Head of caudate nucleus (tissue), 42 donors: Measurements from ENCODE around the gene LCLAT1.
A peak's percentile ranks its signal among the peaks of the same experiment; 100 is the strongest.
"Not testable (repeated sequence)": the region's sequence is repeated elsewhere in the genome, so short reads cannot be mapped to it uniquely, and the experiment has no call there.

ENCODE experiments used
- DNase-seq, 42 donors: peaks; one replicate each; pipeline versions ENCODE4 v3.0.0 to v3.0.0-alpha.2; 2020 to 2021; ENCODE audit warnings: mixed read lengths in 7 of 42
- intact Hi-C: fragments of 100-400 bp; cut with DNase I; formaldehyde crosslinking; loops from one replicate; pipeline ENCODE4 v1.15.0; 2022

The LCLAT1 gene

DNA sequence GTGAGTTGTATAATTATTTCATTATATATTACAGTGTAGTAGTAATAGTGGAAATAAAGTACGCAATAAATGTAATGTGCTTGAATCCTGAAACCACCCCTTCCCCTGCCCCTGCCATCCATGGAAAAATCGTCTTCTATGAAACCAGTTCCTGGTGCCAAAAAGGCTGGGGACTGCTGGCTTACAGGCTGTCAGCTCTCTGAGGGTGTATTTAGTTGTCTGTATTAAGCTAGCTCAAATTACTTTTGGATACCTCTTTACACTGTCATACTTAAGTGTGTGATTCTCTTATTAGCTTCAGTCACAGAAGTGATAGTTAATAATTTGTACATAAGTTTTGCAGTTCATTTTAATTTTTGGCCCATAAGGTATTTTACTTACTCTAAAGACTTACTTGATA lies 29.6 kb downstream of the LCLAT1 start:
- no peak for DNase-seq
- intact Hi-C loops, result no loop called here

DNA sequence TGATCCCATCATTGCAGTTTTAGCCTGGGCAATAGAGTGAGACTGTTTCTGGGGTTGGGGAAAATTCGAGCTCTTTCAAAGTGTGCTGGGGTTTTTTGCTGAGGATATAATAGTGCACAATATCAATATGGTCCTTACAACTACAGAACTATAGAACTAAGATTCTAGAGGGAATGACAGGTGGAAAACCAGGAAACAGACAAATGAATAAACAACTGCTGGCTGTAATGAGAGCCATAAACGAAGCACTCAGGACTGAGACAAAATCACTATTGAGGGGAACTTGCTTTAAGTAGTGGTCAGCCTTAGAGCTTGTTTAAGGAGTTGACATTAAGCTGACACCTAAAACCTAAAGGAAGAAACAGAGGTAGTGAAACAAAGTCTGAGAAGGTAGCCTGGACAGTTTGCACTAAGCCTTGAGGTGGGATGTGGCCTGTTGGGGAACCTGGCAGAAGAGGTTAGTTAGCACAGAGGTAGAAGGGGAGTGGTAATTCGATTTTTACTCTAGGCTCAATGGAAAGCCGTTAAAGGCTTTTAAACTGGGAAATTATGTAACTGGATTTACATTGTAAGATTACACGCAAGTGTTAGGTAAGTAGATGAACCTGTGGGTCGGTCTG lies 33.8 kb downstream of the LCLAT1 start:
- DNase-seq, result peak in 1 of 42 donors; percentile 8
- intact Hi-C loops, result no loop called here

DNA sequence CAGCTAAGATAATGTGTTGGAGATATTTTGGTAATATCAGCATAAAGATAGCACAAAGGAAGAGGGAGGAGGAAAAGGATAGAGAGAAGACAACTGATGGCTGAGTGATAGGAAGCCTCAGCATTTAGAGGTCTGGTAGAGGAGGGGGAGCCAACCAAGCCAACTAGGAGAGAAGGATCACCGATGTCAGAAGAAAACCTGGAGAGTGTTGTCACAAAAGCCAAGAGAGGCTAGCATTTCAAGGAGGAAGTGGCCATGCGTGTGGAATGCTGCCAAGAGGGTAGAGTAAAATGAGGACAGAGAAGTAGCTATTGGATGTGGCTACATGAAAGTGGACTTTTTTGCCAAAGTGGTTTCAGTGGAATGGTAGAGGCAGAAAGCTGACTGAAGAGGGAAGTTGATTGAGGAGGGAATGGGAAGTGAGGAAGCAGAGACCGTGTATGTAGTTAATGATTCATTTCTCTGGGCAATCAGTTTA lies 34.3 kb downstream of the LCLAT1 start:
- intact Hi-C loops, result no loop called here
- peak in 22 of 42 donors; percentile 4 to 45 (median 16) for DNase-seq

DNA sequence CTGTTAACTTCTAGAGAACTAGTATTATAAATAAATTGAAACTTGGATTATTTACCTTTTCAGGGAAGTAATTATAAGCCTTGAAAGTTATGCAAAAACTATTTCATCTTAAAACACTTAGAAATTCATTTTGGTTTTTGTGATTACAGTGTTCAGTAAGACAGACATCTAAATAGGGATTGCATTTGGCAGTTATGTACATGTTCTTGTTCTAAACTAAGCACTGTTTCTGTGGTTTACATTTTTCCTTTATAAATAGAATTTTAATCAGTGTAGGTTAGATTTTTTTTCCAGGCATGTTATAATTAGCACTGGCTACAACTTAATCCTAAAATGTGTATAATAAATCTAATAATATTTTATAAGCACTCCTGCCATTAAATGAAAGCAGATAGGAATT lies 35.0 kb downstream of the LCLAT1 start:
- intact Hi-C loops, result no loop called here
- DNase-seq, result no peak

DNA sequence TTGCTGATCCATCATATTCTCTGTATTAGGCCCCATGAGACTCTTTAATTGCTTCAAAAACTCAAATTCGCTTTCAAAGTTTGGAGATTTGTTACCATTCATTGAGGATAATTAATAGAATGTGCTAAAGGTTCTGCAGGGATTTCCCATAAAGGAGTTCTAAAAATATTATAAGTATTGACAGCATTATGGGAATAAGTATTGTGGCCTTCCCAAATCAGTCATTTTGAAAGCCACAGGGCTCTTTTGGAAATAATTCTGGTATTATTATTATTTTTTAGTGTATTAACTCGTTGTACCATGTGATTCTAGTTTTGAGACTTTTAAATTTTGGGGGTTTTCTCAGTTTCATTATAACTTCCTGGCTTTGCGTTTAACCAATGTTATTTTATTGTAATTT lies 37.1 kb downstream of the LCLAT1 start:
- intact Hi-C loops, result no loop called here
- DNase-seq, result no peak

DNA sequence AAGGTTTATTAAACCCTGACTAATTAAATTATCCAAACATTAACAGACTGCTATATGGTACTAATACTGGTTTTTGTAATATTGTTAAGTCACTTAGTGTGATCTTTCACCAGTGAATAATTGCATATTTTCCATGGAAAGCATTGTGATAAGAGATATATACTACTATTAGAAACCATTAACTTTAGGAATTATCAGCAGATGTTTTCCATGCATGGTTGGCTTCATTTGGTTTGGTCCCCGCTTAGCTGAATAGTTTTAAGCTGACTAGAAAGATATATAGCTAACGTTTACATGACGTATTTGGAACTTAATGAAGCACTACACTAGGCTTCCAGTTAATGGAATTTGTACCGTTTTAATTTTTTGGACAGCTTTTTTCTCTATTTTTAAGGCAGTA lies 37.9 kb downstream of the LCLAT1 start:
- intact Hi-C loops, result no loop called here
- DNase-seq, result no peak

DNA sequence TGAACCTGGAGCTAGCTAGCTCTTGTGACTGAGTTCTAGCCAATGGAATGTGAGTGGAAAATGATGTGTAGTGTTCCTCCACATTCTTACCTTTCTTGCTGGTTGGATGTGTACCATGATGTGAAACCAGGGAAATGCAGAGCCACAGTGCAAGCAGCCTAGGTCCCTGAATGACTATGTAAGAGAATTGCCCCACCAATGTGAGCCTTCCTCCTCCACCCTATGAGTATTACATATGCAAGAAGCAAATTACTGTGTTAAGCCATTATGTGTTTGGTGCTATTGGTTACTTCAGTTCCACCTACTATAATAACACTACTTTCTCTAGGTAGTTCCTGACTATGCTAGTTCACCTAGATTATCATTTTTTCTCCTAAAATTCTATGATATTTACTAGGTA lies 39.6 kb downstream of the LCLAT1 start:
- intact Hi-C loops, result no loop called here
- no peak for DNase-seq

DNA sequence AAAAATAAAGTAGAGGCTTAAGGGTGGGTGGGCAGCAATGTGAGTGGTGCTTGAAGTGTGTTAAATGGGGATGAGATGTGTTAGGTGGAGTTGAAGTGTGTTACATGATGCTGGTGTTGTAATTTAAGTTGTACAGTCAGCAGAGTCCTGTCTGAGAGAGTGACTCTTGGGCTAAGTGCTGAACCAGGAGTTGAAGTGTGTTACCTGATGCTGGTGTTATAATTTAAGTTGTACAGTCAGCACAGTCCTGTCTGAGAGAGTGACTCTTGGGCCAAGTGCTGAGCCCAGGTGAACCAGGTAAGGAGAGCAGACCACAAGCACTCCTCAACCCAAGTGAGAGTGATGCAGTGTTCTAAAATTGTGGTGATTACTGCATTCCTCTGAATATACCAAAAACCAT lies 40.6 kb downstream of the LCLAT1 start:
- intact Hi-C loops, result no loop called here
- DNase-seq, result no peak

DNA sequence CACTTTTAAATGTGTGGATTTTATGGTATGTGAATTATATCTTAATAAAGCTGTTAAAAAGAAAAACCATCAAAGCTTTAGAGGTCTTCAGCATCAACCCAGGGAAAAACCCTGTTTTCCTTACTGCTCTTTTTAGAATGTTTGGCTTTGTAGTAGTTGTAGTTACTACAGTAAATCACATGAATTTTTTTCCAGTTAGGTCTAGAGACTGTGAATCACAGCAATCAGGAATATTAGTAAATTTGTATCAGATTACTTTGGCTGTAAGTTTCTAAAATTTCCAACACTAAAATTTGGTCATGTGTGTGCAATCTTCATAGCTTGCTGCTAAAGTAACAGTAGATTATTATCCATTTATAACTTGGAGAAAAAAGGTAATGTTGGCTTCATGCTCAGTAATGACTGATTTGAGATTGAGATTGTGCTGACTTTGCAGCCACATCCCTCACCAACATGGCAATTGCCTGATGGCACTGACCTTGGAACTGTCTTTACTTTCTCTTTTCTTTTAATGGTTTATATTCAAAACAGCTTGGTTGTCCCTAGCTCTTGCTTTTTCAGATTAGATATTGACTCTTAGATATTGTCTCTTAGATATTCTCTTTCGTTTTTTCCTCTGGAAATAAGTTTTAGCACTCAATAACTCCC lies 41.1 kb downstream of the LCLAT1 start:
- intact Hi-C loops, result no loop called here
- no peak for DNase-seq

DNA sequence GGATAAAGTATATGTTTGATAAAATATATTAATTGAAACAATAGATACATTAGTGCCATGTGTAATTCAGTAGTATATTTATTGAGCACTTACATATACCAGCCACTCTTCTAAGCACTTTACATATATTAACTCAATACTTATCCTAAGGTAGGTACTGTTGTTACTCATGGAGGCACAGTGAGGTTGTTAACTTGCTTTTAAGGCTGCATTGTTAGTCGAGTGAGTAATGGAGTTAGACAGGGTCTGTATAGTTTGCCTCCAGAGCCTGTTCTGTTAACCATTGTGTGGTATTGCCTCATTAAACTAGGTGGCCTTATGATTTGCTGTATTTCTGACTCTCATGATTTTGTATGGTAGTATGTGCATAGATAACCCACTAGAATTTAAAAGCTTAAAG lies 44.2 kb downstream of the LCLAT1 start:
- no peak for DNase-seq
- intact Hi-C loops, result no loop called here

DNA sequence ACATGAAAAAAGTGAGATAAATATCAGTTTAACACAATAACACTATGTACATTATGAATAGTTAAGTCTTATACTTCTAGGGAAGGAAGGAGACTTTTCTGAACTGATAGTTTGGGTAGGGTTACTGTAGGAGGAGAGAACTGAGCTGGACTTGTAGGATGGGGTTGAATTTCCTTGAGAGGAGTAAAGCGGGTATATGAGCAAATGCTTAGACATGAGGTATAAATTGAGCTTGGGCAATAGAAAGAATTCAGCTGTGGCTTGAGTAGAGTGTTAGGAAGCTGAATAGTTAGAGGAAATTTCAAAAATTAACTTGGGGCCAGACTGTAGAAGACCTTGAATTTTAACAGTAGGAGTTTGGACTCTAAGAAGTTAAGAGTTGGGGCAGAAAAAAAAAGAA lies 45.1 kb downstream of the LCLAT1 start:
- intact Hi-C loops, result no loop called here
- no peak for DNase-seq

DNA sequence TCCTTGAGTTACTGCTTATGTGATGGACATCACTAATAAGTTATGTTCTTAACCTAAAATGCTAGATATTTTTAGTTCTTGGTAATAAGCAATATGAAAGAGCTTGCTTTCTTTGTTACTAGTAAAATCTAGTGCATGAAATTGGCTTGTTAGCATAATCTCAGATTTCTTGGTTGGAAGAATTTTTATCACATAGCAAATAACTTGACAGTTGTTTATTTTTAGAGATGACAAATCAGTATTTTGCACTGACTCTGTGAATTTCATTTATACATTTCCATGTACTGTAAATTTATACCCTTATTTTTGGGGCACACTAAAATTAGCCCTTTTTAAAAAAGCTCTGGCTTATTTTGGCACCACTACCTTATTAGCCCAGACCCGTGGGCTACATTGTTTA lies 45.6 kb downstream of the LCLAT1 start:
- no peak for DNase-seq
- intact Hi-C loops, result no loop called here

DNA sequence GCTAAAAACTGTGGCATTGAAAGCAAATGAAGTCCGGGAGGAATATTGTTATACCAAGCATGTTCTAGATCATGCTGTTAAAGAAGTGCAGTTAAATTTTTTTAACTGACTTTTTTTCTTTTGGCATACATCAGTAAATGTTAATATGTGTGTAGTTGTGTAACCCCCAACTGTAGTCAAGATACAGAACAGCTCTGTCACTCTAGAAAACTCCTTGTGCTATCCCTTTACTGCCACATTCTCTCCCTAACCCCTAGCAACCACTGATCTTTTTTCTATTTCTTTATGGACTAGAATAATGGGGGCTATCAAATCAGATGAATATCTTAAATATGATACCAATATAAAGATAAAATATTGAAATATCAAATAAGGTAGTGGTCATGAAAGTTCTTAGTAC lies 46.4 kb downstream of the LCLAT1 start:
- intact Hi-C loops, result no loop called here
- DNase-seq, result no peak

DNA sequence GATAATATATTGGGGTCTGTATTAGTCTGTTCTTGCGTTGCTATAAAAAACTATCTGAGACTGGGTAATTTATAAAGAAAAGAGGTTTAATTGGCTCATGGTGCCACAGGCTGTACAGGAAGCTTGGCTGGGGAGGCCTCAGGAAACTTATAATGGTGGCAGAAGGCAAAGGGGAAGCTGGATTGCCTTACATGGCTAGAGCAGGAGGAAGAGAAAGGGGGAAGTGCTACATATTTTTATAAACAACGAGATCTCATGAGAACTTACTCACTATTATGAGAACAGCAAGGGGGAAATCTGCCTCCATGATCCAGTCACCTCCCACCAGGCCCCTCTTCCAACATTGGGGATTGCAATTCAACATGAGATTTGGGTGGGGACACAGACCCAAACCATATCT lies 48.9 kb downstream of the LCLAT1 start:
- DNase-seq, intact Hi-C loops: not testable (repeated sequence)

DNA sequence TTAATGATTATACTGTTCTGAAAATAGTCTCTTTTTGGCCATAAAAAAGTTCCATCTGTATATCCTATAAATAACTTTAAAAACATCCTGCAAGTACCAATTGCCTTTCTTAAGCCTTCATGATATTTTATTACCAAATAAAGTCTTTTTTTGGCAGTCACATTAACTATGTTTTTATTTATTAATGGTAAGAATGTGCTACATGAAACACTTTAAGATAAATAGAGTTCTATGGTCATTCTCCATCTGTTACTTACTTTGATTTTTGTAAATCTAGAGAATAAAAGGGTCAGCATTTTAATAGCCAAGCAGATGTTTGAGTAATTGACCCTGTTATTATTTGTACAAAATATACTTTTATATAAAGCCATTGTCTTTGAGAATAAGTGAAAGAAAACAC lies 52.6 kb downstream of the LCLAT1 start:
- DNase-seq, result no peak
- intact Hi-C loops, result no loop called here

DNA sequence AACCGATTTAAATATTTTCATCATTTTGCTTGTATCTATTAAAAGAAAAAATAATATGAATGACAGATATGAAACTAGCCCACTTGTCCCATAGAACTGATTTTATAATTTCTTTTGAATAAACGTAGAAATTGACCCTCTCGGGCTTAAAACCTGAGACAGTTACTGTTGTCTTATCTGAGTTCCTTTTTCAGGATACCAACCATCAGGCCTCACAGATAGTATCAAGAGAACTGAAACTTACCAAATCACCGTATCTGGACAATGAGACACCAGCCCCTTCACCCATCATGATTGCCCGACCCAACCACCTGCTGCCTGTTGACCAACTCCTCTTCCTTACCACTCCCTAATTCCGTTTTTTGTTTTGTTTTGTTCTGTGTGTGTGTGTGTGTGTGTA lies 53.7 kb downstream of the LCLAT1 start:
- intact Hi-C loops, result no loop called here
- no peak for DNase-seq

DNA sequence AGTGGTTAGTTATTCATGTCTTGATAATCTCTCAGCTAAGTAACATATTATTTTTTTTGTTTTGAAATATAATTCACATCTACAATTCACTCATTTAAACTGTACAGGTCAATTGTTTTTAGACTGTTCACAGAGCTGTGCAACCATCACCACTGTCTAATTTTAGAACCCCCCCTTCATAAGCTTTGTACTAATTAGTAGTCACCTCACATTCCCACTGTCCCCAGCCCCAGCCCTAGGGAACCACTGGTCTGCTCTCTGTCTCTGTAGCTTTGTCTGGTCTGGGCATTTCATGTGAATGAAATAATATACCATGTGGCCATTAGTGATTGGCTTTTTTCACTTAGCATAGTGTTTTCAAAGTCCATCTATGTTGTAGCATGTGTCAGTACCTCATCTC lies 55.3 kb downstream of the LCLAT1 start:
- no peak for DNase-seq
- intact Hi-C loops, result no loop called here

DNA sequence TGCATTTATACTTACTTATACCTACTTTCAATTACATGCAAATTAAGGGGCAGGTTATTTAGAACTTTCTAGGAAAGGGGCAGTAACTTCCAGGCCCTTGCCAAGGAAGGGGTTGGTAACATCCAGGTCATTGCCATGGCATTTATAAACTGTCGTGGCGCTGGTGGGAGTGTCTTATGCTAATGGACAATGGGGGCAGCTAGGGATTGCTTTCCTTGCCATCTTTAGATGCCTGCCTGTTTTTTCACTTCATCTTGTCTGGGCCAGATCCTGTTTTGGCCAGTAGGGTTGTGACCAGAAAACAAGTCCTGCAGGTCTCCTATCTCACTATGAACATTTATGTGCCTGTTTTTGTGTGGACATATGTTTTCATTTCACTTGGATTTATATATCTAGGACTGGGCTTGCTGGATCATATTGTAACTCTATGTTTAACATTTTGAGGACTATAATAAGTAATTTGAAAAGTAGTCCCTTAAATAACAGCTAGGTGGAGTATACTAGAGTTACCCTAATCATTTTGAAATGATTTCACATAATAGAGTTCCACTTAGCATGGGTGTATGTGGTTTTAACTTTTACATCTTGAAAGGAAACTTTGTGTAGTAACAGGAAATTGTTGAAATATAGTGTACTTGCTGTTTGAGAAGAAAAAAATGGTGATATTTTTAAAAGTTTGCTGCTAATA lies 56.1 kb downstream of the LCLAT1 start:
- intact Hi-C loops, result no loop called here
- no peak for DNase-seq

DNA sequence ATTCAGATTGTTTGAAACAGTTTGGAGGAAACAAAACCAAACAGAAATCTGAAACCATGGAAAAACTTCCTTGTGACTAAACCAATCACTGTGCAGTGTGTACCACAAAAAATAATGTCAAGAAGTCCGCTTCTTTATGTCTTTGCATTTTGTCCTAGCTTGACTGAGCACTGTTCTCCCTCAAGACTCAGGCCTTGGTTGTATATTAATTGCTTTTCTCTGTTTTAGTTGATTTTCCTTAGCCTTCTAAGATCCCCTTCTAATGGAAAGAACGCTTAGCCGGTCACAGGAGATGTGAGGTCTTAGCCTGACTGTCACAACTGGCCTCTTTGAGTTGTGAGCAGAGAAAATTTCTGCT lies 56.6 kb downstream of the LCLAT1 start:
- no peak for DNase-seq
- intact Hi-C loops, result no loop called here

DNA sequence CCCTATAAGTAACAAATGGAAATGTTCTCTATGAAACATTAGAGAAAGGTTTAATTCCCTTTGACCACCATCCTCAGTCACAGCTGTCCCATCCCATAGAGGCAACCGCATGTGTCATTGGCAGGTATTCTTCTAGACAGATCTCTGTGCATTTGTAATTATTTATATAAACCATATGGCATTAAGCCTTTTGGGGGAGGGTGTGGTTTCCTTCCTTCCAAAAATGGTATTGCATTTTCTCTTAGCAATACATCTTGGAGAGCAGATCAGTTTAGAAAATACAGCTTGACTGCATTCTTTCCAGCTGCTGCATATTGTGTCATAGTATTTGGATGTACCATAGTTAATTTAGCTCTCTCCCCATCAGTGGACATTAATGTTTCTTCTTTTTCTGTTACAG lies 57.7 kb downstream of the LCLAT1 start:
- intact Hi-C loops, result no loop called here

More for the DNA sequence above, 57.7 kb downstream of the LCLAT1 start:
- DNase-seq, result no peak
